Colonic mucosa (tissue), 4 donors: ENCODE data around the gene AATK. TPM values are rescaled to one million over a fixed set of nuclear protein-coding genes. Genes with fewer than 3 reads are reported as not detected.

Source experiments
- DNase-seq: peaks from one replicate; pipeline ENCODE4 v3.0.0-alpha.2; 2020
- H3K27ac ChIP-seq: fragments of 200-600 bp; one replicate; pipeline ENCODE4 v1.8.0; 2021
- H3K27me3 ChIP-seq: fragments of 200-600 bp; one replicate; pipeline ENCODE4 v1.8.0; 2021
- H3K36me3 ChIP-seq: fragments of 200-600 bp; one replicate; pipeline ENCODE4 v1.8.0; 2021
- H3K4me1 ChIP-seq: fragments of 200-600 bp; one replicate; pipeline ENCODE4 v1.8.0; 2021; ENCODE audit warnings: mild to moderate bottlenecking
- H3K4me3 ChIP-seq: fragments of 200-600 bp; one replicate; pipeline ENCODE4 v1.8.0; 2021
- H3K9ac ChIP-seq, 2 donors: one replicate each; pipeline ENCODE4 v1.7.0; 2013; ENCODE audit warnings: control low read depth in 2 of 2, low read depth in 2 of 2, low read length in 2 of 2
- H3K9me3 ChIP-seq: fragments of 200-600 bp; one replicate; pipeline ENCODE4 v1.8.0; 2021
- intact Hi-C: fragments of 100-400 bp; cut with DNase I; formaldehyde crosslinking; loops from one replicate; pipeline ENCODE4 v1.14.1; 2022
- total RNA-seq, 2 donors: library from RNA; stranded (reverse); fragmentation: NEBNext Ultra II Directional in 1 of 2; extraction: Animal tissue kit (Norgen Biotek cat#: 25700) in 1 of 2; gene quantifications; one replicate each; pipeline ENCODE4 v1.2.1, GENCODE V29; 2021
- TF ChIP-seq, protein P1 (sequence below): fragments of 200-600 bp; IDR thresholded peaks from one replicate; pipeline ENCODE4 v1.8.0; 2022; ENCODE audit warnings: antibody characterized with exemption, mild to moderate bottlenecking
- donor health status: healthy.
- donor health status: DM: no; HTN: no; CAD: no.
- donor health status: DM: no; HTN: no; CAD: no.

The AATK gene
- total RNA-seq, 2 donors from 2014 or later = 9.1 to 13.3 TPM

GRCh38 chr17:81139428-81139827, 26.6 kb downstream of the AATK start:
- TF ChIP-seq, protein P1, sequence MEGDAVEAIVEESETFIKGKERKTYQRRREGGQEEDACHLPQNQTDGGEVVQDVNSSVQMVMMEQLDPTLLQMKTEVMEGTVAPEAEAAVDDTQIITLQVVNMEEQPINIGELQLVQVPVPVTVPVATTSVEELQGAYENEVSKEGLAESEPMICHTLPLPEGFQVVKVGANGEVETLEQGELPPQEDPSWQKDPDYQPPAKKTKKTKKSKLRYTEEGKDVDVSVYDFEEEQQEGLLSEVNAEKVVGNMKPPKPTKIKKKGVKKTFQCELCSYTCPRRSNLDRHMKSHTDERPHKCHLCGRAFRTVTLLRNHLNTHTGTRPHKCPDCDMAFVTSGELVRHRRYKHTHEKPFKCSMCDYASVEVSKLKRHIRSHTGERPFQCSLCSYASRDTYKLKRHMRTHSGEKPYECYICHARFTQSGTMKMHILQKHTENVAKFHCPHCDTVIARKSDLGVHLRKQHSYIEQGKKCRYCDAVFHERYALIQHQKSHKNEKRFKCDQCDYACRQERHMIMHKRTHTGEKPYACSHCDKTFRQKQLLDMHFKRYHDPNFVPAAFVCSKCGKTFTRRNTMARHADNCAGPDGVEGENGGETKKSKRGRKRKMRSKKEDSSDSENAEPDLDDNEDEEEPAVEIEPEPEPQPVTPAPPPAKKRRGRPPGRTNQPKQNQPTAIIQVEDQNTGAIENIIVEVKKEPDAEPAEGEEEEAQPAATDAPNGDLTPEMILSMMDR = no peak

DNA sequence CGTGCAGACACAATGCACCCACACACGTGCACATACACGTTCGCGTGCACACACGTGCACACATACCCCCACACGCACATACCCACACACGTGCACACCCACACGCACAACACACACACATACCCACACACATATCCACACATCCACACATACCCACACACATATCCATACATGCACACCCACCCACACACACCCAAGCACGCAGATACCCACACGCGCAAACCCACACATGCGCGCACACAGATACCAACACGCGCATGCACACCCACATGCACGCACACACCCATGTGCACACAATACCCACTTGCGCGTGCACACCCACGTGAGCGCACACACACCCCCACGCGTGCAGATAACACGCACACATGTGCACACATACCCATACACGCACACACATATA, 27.5 kb downstream of the AATK start:
- intact Hi-C loops = no loop called here
- no peak for DNase-seq

More at GRCh38 chr17:81139428-81139827, 26.6 kb downstream of the AATK start:
- no peaks in the 10 kb centered on the region for H3K27me3 ChIP-seq
- intact Hi-C loops = no loop called here
- DNase-seq = no peak
- no peak overlapping the region for H3K27ac ChIP-seq
- H3K4me1 ChIP-seq = no peaks in the 10 kb centered on the region
- no peaks in the 10 kb centered on the region for H3K9me3 ChIP-seq
- H3K9ac ChIP-seq = no peak overlapping the region
- H3K36me3 ChIP-seq = no peaks in the 10 kb centered on the region
- H3K4me3 ChIP-seq = no peak overlapping the region

GRCh38 chr17:81138083-81138482, 27.9 kb downstream of the AATK start:
- intact Hi-C loops = no loop called here
- TF ChIP-seq, protein P1 = no peak

More for the DNA sequence above, 27.5 kb downstream of the AATK start:
- Histone ChIP-seq H3K9me3 (no peaks in the 10 kb centered on the region), H3K9ac (no peak overlapping the region), H3K27me3 (no peaks in the 10 kb centered on the region), H3K27ac (no peak overlapping the region), H3K4me3 (no peak overlapping the region), H3K4me1 (no peaks in the 10 kb centered on the region), H3K36me3 (no peaks in the 10 kb centered on the region)
- TF ChIP-seq, protein P1 = no peak

GRCh38 chr17:81137248-81137647, 28.8 kb downstream of the AATK start:
- H3K4me1 ChIP-seq = no peaks in the 10 kb centered on the region
- no peak for DNase-seq
- H3K9me3 ChIP-seq = no peaks in the 10 kb centered on the region
- no peak overlapping the region for H3K27ac ChIP-seq
- no peak overlapping the region for H3K9ac ChIP-seq
- no peaks in the 10 kb centered on the region for H3K36me3 ChIP-seq
- no peaks in the 10 kb centered on the region for H3K27me3 ChIP-seq
- H3K4me3 ChIP-seq = no peak overlapping the region
- TF ChIP-seq, protein P1 = no peak
- intact Hi-C loops = no loop called here

More at GRCh38 chr17:81138083-81138482, 27.9 kb downstream of the AATK start:
- Histone ChIP-seq H3K27me3 (no peaks in the 10 kb centered on the region), H3K4me3 (no peak overlapping the region), H3K27ac (no peak overlapping the region), H3K9ac (no peak overlapping the region), H3K36me3 (no peaks in the 10 kb centered on the region), H3K9me3 (no peaks in the 10 kb centered on the region), H3K4me1 (no peaks in the 10 kb centered on the region)
- no peak for DNase-seq

DNA sequence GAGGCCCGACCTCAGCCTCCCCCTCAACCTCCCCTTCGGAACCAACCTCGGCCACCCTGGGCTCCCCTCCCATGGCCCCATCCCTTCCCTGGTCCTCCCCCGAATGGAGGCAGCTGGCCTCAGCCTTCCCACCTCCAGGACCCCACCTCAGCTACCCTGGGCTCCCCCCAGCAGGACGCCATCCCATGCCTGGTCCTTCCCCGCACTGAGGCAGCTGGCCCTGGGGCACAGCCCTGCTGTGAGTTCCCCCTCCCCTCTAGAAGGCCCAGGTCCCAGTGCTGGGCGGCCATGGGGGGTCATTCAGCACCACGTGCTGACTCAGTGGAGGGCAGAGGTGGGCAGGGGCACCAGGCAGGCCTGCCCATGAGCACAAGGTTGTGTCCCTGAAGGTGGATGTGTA, 29.7 kb downstream of the AATK start:
- no peak for DNase-seq
- TF ChIP-seq, protein P1 = no peak
- no peak overlapping the region for H3K27ac ChIP-seq
- H3K9ac ChIP-seq = no peak overlapping the region
- no peak overlapping the region for H3K4me3 ChIP-seq
- H3K4me1 ChIP-seq = no peaks in the 10 kb centered on the region
- no peaks in the 10 kb centered on the region for H3K27me3 ChIP-seq
- H3K36me3 ChIP-seq = no peaks in the 10 kb centered on the region
- intact Hi-C loops = no loop called here
- no peaks in the 10 kb centered on the region for H3K9me3 ChIP-seq
